ENCODE measurements around the gene IKZF2.

The IKZF2 gene

DNA sequence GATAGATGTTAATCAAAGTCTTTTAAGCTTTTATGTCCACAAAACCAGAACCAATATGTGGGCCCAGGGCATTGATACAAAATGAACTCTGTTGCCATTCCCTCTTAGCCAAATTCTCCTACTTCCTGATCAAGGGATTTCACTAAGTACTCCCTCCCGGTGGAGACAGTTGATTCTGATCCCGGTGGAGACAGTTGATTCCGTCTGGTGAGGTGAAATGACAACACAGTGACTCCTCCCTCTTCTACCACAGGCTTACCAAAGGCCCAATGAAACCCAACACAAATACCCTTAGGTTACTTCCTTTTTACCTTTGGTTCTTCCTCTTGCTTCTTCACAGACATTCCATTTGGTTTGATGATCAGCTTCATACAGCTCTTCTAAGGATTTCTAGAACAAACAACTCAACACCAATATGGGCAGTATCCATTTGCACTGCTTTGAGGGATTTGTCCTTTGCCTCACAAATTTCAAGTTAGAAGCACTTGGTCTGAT lies 153.8 kb downstream of the IKZF2 start:
- DNase-seq (ENCODE audit: low spot score) = no peak

DNA sequence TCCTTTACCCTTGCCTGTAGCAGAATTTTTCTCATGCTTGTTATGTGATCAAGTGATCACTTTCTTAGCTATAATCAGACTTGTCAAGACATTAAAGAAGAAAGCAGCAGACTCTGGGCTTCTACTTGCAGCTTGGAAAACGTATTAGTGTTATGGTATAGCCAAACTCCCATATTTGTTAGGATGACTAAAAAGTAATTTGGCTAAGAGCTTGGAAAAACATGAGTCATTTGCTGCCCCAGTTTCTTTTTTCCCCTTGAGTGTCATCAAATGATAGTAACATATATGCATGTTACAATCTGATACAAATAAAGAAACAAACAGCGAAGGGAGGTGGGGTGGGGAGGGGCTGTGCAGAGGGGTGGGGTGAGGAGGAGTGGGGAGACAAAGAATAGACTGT lies 155.5 kb downstream of the IKZF2 start:
- DNase-seq (ENCODE audit: low spot score) = no peak

DNA sequence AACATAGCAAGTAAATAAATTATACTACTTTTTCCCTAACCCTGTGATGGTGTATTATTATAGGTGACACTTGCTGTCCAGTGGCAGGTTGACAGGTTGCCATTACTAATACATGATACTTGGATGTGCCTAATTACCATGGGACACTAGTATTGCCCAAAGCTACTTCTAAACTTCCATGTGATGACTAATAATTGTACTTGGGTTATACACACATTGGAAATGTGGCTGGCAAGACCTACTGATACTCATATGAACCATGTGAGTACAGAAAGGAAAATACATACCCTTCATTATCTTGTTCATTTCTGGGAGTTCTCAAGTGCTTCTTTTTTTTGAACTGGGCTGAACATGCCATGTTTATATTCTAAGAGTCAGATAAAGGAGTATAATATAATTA lies 156.4 kb downstream of the IKZF2 start:
- no peak for DNase-seq (ENCODE audit: low spot score)

DNA sequence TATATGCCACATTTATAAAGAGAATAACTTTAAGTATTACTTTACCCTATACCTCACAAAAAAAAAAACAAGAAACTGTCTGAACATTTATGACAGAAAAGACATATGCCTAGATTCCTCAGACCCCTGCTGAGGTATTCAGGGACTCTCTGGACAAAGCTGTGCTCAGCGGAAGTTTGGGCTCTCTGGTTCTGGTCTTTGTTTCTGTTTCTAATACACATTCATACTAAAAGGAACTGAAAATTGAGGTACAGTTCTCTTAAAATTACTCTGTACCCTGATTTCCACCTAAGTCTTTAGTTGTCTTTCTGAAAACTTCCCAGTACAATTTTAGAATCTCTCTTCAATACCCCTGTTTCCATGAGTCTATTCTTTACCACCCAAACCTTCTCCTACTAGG lies 160.3 kb downstream of the IKZF2 start:
- no peak for DNase-seq (ENCODE audit: low spot score)

DNA sequence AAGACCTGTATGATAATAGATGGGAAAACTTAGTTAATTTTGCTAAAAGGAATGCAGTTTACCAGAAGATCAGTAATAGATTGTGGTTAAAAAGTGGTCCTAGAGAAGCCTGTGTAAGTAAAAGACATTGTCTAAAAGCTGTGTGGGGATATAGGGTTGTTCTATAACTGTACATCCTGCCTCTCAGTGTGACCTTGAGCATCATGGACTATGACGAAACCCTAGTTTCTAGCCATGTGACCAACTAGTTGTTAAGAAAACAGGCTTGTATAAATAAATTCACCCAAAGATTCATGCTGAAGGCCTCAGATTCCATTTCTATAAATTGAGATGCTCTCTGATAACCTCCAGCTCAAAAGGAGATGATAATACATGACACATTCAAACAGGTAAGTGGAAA lies 160.7 kb downstream of the IKZF2 start:
- no peak for DNase-seq (ENCODE audit: low spot score)

DNA sequence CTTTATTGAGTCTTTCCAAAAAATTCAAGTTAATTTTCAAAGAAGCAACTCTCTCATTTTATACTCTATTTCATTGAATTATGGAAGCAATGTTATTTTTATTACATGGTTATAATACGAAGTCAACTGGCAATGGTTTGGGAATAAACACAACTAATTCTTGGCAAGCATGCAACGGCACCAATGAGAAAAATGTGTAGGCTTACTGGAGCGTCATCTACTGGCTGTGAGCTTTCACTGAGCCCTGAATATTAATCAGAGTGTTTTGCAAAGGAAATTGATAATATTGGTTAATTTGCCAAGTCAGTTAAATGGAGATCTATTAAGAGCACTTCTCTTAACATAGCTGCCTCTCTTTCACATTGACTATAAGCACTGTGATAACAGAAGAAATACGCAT lies 163.9 kb downstream of the IKZF2 start:
- no peak for DNase-seq (ENCODE audit: low spot score)

DNA sequence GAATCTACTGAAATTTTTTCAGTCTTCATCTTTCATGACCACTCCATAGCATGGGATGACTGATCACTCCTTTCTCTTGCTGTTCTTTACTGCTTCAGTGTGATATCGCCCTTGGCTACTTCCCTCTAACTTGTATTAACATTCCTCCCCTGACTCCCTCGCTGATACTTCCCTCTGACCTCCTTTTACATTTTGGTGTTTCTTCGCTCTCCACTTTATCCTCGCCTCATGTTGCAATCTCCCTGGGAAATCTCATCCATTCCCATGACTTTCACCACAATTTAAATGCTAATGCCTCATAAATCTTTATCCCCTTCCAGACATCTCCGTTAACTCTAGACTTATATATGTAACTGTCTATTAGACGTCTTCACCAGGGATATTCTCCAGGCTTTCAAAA lies 167.3 kb downstream of the IKZF2 start:
- DNase-seq (ENCODE audit: low spot score) = no peak

DNA sequence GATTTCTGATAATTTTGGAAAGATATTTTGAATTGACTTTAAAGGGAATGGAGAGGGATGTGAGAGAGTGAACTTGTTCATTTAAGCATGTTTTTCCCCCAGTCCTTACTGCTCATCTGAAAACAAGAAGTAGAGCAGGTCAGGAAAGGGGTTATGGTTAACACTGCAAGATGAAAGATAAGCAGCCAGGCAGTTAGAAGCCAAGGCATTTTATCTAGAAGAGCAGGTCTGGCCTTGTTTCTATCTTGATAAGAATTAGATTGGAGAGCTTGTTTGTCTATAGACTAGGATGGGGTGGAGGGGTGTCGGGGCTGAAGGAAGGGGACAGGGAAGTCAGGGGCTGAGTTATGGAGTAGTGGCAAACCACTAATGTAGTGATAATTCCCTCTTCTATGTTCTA lies 171.6 kb downstream of the IKZF2 start:
- DNase-seq (ENCODE audit: low spot score) = no peak

DNA sequence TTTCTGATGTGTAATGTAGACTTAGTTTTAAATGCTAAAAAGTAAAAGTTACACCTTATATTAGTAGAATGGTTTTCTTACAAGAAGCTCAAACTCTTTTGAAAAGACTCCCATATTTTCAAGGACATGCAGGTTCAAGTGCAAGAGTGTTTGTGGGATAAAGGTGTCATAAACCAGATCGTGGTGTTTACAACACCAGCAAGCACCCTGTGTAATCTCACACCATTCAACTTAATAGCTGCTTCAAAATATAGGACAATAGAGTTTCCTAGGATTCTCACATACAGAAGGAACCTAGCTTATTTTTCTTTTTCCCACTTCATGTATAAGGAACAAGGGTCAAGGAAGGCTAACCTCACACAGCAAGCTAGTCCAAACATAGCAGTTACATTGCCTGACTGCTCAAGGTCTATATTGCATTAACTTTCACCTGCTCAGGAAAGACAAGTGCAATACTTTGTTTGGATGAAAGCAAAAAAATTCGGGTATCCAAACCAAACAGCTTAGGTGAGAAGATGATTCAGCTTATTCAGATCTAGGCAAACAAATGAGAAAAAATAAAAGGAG lies 172.3 kb downstream of the IKZF2 start:
- no peak for DNase-seq (ENCODE audit: low spot score)

DNA sequence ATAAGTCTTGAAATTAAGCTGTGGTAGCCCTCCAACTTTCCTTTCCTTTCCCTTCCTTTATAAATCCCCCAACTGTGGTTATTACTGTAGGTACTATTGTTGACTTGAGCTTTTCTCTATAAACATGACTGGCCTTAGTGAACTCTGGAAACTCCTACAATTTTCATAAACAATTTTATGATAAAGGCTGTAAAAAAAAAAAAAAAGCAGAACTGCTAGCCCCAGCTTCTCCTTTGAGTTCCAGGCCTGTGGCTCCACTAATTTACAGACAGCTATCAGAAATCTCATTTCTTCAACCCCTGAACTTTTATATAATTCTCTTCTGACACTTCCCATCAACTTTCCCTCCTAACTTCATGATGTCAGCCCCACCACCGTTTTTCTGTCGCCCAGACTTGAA lies 174.3 kb downstream of the IKZF2 start:
- no peak for DNase-seq (ENCODE audit: low spot score)

DNA sequence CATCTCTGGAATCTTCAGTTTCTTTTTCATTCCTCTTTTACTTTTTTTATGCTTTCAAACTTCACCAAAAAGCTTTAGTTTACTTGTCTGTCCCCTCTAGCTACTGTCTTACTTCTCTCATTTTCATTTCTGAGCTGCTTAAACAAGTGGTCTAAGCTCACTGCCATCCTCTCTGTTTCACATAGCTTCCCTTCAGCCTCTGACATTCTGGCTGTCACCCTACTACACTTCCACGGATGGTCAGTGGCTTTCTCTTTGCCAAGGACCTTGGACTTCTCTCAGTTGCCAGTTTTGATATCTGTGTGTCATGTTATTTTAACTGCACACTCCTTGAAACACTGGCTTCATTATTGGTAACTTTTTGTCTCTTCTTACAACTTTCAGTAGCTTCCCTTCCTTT lies 176.1 kb downstream of the IKZF2 start:
- DNase-seq (ENCODE audit: low spot score) = no peak

DNA sequence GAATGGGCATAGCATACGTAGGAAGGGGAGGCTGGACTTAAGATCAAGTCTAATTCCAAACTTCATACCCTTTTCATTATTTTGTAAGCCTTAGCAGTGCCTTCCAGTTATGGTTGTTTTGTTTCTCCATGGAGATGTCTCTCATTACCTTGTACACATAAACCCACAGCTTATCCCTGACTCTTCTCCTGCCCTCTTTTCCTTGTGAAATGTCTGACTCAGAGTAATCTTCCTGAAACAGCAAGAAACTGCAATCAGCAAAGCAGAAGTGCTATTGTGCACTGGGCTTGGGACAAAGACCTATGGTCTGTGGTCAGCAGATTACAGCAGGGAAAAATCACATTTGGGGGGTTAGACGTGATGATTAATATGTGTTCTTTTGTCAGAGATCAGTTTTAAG lies 176.7 kb downstream of the IKZF2 start:
- no peak for DNase-seq (ENCODE audit: low spot score)

DNA sequence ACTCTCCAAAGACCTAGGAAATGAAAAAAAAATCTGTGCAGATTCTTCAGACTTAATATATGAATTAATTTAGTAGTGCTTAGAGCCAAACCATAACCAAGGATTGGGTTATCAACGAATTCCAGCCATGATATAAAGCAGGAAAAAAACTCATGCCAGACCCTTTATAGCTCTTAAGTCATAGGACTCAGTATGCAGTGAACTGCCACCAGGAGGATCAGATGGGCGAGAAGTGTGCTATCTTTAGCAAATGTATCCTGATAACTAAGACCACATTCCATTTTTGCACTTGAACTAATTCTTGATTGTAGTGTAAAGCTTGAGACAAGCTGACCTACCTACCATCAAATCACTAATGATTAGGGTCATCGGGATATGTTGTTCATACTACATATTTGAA lies 178.1 kb downstream of the IKZF2 start:
- DNase-seq (ENCODE audit: low spot score) = no peak

DNA sequence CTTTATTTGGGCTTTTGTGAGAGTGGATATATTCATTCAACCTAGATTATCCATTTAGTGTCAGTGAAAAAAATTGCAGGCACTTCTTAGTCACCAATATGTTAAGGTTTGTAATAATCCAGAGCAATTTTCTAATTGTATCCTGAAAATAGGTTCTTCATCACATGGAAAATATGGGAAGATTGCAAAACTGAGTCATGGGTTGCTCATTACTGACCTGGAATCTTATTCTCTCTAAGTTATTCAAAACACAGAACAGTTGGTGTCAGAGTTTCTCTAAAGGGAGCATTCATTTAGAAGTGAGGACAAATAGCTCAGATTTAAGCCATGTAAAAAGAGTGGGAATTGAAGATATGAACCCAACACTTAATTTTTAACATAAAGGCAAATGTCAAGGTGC lies 181.3 kb downstream of the IKZF2 start:
- DNase-seq (ENCODE audit: low spot score) = no peak

DNA sequence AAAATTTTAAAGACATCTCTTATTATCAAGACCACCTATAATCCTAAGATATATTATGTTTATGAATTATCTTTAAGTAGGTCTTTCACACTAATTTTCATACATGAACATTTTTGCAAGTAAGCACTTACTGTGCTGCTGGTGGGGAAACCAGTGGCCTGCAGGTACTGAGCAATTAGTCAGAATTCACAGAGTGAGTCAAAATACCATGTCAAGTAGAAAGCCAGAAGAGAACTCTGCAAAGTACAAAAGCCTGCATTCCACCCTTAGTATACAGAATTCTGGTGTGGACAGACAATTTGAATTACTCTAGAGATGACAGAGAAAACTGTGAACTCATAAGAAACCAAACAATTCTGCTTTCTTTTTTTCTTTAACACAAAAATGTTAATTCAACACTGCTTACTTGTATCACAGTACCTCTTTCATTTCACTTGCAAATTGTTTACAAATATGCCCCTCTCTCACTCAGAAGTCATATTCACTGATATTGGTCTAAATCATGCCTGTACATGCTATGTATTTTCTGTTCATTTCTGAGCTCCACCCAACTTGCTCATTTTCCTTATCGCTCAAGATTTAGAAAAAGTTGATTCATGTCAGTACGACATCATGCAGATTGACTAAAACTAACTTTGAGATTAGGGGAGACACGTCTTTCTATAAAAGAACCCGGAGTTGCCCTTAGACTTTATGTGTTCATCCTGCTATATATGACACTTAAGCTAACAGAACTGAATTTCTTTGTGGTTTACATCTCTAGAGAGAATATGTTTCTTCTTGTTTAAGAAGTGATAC lies 182.9 kb downstream of the IKZF2 start:
- no peak for DNase-seq (ENCODE audit: low spot score)

DNA sequence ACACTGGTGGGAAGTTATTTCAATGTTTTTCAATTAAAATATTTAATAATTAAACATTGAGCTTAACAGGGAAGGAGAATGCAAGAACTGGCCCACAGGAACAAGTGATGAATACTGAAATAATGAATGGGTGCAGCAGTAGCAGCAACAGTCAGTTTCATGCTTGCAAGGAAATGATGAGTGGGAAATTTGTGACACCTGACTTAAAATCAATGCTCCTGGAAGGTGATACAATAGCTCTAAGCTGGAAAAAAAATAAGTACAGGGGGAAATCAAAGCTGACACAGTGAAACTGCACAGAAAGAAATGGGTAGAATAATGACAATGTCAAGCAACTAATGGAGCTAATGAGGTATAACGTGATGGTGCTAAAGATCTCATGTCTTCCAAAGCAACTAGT lies 184.5 kb downstream of the IKZF2 start:
- no peak for DNase-seq (ENCODE audit: low spot score)

DNA sequence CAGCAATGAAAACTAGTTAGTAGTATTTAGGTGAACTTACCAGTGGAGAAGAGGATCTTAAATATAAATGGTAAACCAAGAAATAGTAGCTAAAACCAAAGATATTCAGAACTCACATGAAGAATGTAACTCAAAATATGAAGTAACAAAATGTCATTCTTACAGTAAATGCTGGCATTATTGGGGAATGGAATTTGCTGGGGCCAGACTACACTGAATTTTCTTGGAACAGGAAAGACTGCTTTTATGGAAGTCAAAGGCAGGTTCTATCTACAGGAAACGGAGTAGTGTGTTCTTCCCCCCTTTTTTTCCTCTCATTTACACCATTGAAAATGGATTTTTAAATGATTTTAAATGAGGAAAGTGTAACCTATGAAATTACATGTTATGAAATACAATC lies 188.7 kb downstream of the IKZF2 start:
- no peak for DNase-seq (ENCODE audit: low spot score)

DNA sequence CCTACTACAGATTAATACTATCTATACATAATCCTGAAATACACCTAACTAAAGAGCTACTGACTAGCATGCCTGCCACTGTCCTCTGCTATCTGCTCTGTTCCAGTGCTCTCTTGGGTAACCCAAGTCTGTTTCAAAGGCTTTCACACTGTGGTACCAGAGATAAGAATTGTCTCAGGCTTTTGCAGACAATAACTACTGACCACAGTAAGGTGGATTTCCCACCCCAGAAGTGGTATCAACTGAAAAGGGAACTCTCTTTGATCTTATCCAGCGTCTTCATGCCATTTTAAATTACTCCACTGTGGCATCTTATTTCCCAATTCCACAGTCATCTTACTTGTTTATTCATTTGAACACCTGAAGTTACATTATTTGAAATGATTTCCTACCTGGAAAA lies 190.2 kb downstream of the IKZF2 start:
- DNase-seq (ENCODE audit: low spot score) = no peak

DNA sequence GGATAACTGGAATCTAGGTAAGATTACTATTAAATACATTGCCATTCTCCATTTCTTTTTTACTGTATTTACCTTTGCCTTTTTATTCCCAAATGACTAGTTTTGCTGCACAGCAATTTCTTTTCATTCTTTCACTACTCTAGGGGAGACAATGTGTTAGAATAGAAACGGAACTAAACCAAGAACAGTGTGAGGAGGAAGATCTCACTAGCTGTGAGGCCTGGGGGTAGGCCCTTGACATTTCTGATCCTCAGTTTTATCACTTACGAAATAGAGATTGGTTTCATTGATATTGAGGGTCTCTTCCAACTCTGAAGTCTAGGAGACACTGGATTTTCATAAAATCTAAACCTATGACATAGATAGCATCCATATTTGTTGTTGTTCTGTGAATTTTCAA lies 191.1 kb downstream of the IKZF2 start:
- no peak for DNase-seq (ENCODE audit: low spot score)

DNA sequence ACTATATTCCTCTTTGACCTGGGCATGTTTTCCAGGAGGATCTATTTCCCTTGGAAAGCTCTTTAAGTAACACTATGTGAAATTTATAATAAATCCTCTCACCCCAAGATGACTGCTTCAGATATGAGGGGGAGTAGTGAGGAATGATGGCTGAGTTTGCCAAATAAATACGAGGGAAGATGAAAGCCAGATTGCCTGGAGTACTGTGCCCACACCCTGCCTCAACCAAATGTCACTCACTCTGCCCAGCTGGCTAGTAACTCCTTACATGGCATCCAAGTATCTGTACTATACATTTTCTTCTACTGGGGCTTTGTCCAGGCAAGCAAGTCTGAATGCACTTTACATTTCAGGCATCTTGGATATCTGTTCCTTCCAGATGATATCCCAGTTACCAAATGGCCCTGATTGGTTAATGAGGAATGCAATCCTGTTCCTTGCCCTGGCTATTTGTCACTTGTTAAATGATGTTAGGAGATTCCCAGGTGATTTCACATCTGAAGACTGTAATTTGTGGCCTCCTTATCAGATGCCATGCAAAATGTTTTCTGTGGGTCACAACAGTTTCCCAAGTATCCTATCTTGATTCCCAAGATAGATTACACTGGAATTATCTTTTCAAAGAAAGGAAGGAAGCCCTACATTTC lies 191.8 kb downstream of the IKZF2 start:
- DNase-seq (ENCODE audit: low spot score) = no peak

DNA sequence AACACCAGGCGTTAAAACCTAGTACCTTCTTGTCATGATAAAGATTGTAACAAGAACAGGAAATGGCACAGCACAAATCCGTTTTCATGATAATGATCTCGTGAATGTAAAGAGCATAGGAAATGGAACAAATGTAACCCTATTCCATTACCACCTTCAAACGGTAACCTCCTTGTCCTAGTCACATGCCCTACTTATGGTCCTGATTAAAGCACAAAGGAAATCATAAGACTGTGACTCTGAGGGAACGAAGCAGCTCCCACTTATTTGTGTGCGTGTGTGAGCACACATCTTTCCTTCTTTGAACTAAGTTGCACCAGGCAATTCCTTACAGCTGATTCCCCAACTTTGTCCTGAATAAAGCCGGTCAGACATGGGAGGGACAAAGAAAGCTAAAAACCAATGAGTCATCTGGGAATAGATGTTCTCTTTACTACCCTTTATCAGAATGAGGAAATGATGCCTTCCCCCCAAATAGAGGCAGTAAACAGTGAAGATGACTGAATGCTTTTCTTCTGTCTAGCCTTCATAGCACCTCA lies 192.6 kb downstream of the IKZF2 start:
- DNase-seq (ENCODE audit: low spot score) = no peak

DNA sequence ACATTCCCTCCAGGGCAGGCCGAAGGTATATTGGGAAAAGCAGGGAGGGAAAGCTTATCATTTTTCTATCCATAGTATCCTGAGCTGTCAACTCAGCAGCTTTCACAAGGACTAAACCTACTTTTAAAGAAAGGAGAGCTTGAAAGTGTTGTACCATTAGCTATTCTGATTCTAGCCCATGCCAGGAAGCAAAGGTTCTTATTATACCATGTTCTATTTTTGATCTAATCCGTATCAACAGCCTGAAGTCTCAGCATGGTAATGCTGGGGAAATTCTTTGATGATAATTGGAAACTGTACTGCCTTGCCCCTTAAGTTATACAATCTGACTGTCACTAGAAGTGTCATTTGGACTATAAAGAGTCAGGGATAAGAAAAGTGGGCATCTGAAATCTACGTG lies 193.3 kb downstream of the IKZF2 start:
- no peak for DNase-seq (ENCODE audit: low spot score)

DNA sequence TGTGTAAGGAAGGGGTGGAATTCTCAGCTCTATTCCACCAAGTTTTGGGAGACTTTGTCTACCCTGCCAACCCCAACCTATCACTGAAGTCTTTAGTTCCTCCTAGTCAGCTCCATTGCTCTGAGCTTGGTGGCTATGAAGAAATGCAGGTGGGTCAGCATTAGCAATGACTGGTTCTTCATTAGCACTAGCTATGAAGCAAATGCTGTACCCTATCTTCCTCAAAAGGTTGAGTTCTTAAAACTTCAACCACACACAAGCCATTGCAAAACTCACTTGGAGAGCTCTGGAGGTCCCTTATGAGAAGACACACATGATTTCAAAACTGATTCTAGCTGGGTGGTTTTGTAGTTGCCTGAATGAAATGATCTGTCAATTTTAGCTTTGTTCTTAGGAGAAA lies 193.8 kb downstream of the IKZF2 start:
- DNase-seq (ENCODE audit: low spot score) = no peak

Measured in CD4-positive, alpha-beta T cell treated with Interleukin-6 at 100 ng/mL for 8 hours (primary cell).